SK-N-SH (cell line): ENCODE measurements around the gene SIRPA. TPM values are rescaled to one million over a fixed set of nuclear protein-coding genes. Genes with fewer than 3 reads are reported as not detected.

ENCODE experiments used
- CTCF ChIA-PET: fragments of 300-600, 350-600 bp; formaldehyde crosslinking; extraction: SDS; loops from one replicate; lab custom pipeline; 2021; lab: Yijun Ruan, JAX
- POLR2A ChIA-PET: fragments of 350-600 bp; sonication (Branson Sonifier 250); formaldehyde crosslinking; extraction: SDS; loops from one replicate; lab custom pipeline; 2020; ENCODE audit warnings: antibody characterized with exemption, inconsistent platforms; lab: Yijun Ruan, JAX
- DNase-seq: peaks from one replicate; pipeline ENCODE4 v3.0.0; 2012
- H2AFZ ChIP-seq: fragments of 200-600 bp; sonication (generic); 2 replicates; pipeline ENCODE4 v1.8.1; 2016; ENCODE audit warnings: antibody characterized with exemption, mild to moderate bottlenecking, low read depth
- H3F3A ChIP-seq: fragments of 200-600 bp; sonication (generic); replicated peaks from 2 replicates; pipeline ENCODE3; 2016; ENCODE audit warnings: antibody characterized with exemption, mild to moderate bottlenecking; ENCODE audit not compliant: insufficient read depth
- H3K27ac ChIP-seq, 2 experiments: fragments of 200-500 bp in 1 of 2; fragments of 200-600 bp in 1 of 2; sonication (Bioruptor generic) in 1 of 2; sonication (generic), shearing (Covaris generic) in 1 of 2; 2 replicates each; pipeline versions ENCODE4 v1.5.1 to v1.6.1; 2014 to 2016; ENCODE audit warnings: low read depth in 2 of 2, inconsistent platforms in 1 of 2, low read length in 1 of 2, mild to moderate bottlenecking in 1 of 2, mixed read lengths in 1 of 2
- H3K27me3 ChIP-seq: fragments of 200-600 bp; sonication (generic), shearing (Covaris generic); 2 replicates; pipeline ENCODE4 v1.6.1; 2016; ENCODE audit warnings: mixed run types; ENCODE audit not compliant: insufficient read depth
- H3K36me3 ChIP-seq, 2 experiments: fragments of 200-500 bp in 1 of 2; fragments of 200-600 bp in 1 of 2; sonication (Bioruptor generic) in 1 of 2; sonication (generic) in 1 of 2; replicated peaks in 1 of 2; 2 replicates each; pipeline versions ENCODE3 to v1.5.1; 2014 to 2016; ENCODE audit warnings: low read length in 1 of 2, mild to moderate bottlenecking in 1 of 2; ENCODE audit not compliant: insufficient read depth in 2 of 2, control insufficient read depth in 1 of 2
- H3K4me1 ChIP-seq, 2 experiments: fragments of 200-500 bp in 1 of 2; fragments of 200-600 bp in 1 of 2; sonication (Bioruptor generic) in 1 of 2; sonication (generic), shearing (Covaris generic) in 1 of 2; 2 replicates each; pipeline versions ENCODE4 v1.5.1 to v1.6.1; 2014 to 2016; ENCODE audit warnings: low read depth in 1 of 2, low read length in 1 of 2, mixed run types in 1 of 2; ENCODE audit not compliant: insufficient read depth in 2 of 2, control insufficient read depth in 1 of 2
- H3K4me2 ChIP-seq: fragments of 200-600 bp; sonication (generic), shearing (Covaris generic); 2 replicates; pipeline ENCODE4 v1.6.1; 2017; ENCODE audit warnings: mixed run types
- H3K4me3 ChIP-seq, 2 experiments: fragments of 200-500 bp in 1 of 2; fragments of 200-600 bp in 1 of 2; sonication (Bioruptor generic) in 1 of 2; sonication (generic), shearing (Covaris generic) in 1 of 2; 2 replicates each; pipeline versions ENCODE4 v1.5.1 to v1.8.1; 2014 to 2016; ENCODE audit warnings: low read depth in 2 of 2, inconsistent platforms in 1 of 2, low read length in 1 of 2, mild to moderate bottlenecking in 1 of 2, mixed read lengths in 1 of 2, moderate library complexity in 1 of 2
- H3K79me2 ChIP-seq: fragments of 200-600 bp; sonication (generic); 2 replicates; pipeline ENCODE4 v1.8.1; 2017; ENCODE audit warnings: mild to moderate bottlenecking; ENCODE audit not compliant: insufficient read depth
- H3K9ac ChIP-seq: fragments of 200-600 bp; sonication (generic); 2 replicates; pipeline ENCODE4 v1.6.1; 2017; ENCODE audit warnings: mixed run types
- H3K9me2 ChIP-seq: fragments of 200-600 bp; sonication (generic); 2 replicates; pipeline ENCODE4 v1.6.1; 2017; ENCODE audit warnings: mixed run types
- H3K9me3 ChIP-seq: fragments of 200-600 bp; sonication (generic); 2 replicates; pipeline ENCODE4 v1.6.1; 2017; ENCODE audit warnings: mixed run types, mild to moderate bottlenecking, moderate library complexity
- H4K20me1 ChIP-seq: fragments of 200-600 bp; sonication (generic); 2 replicates; pipeline ENCODE4 v1.6.1; 2017; ENCODE audit warnings: mild to moderate bottlenecking, mixed run types; ENCODE audit not compliant: insufficient read depth
- CHD2 ChIP-seq: fragments of 150-350 bp; IDR thresholded peaks from 2 replicates; pipeline ENCODE4 v1.6.1; 2018; ENCODE audit warnings: low read length; ENCODE audit not compliant: partially characterized antibody
- ELF1 ChIP-seq: IDR thresholded peaks from 2 replicates; pipeline ENCODE4 v1.4.0; 2012
- EP300 ChIP-seq, 2 experiments: IDR thresholded peaks; 2 replicates each; pipeline versions ENCODE4 v1.4.0 to v1.6.1; 2012; ENCODE audit warnings: borderline replicate concordance in 1 of 2, low read depth in 1 of 2, low read length in 1 of 2
- EZH2phosphoT487 ChIP-seq: fragments of 200-600 bp; sonication (generic); IDR thresholded peaks from 2 replicates; pipeline ENCODE4 v1.6.1; 2017; ENCODE audit warnings: low read depth, mixed run types, mild to moderate bottlenecking, antibody characterized with exemption, moderate library complexity, borderline replicate concordance
- FOXM1 ChIP-seq: IDR thresholded peaks from 2 replicates; pipeline ENCODE4 v1.4.0; 2012; ENCODE audit warnings: low read depth, mild to moderate bottlenecking
- MEF2A ChIP-seq: IDR thresholded peaks from 2 replicates; pipeline ENCODE4 v1.4.0; 2012; ENCODE audit warnings: low read depth, borderline replicate concordance
- POLR2AphosphoS5 ChIP-seq: IDR thresholded peaks from 2 replicates; pipeline ENCODE4 v1.6.1; 2012; ENCODE audit warnings: low read depth, low read length
- RCOR1 ChIP-seq: fragments of 150-350 bp; IDR thresholded peaks from 2 replicates; pipeline ENCODE4 v1.6.1; 2017; ENCODE audit warnings: antibody characterized with exemption, low read length
- SIN3A ChIP-seq: IDR thresholded peaks from 2 replicates; pipeline ENCODE4 v1.6.1; 2012; ENCODE audit warnings: low read depth, mild to moderate bottlenecking, low read length, moderate library complexity, borderline replicate concordance
- SMC3 ChIP-seq: IDR thresholded peaks from 2 replicates; pipeline ENCODE4 v1.6.1; 2012; ENCODE audit warnings: low read depth, low read length, improper control_type of control experiment
- YY1 ChIP-seq: IDR thresholded peaks from 2 replicates; pipeline ENCODE4 v1.4.0; 2012; ENCODE audit warnings: low read depth, mild to moderate bottlenecking
- WGBS: methylation state at CpG from one replicate; pipeline ENCODE4 v1.1.6; 2017; ENCODE audit warnings: low lambda C conversion rate; 5-methylcytosine and 5-hydroxymethylcytosine counted together
- polyA plus RNA-seq, 3 experiments: library from polyadenylated mRNA; depleted of rRNA; stranded (reverse); fragments of >200 nt; gene quantifications; 2 replicates each; pipeline ENCODE4 v1.2.3, GENCODE V29; 2012
- TF ChIP-seq, protein P1 (sequence below): IDR thresholded peaks from 2 replicates; pipeline ENCODE4; 2012
- TF ChIP-seq, protein P2 (sequence below): fragments of 150-350 bp; IDR thresholded peaks from 2 replicates; pipeline ENCODE4 v1.6.1; 2017; ENCODE audit warnings: antibody characterized with exemption, low read length, low read depth, borderline replicate concordance
- TF ChIP-seq, protein P3 (sequence below): fragments of 150-350 bp; IDR thresholded peaks from 2 replicates; pipeline ENCODE4 v1.6.1; 2016; ENCODE audit warnings: mild to moderate bottlenecking, low read depth, low read length
- TF ChIP-seq, protein P4 (sequence below): fragments of 200-600 bp; sonication (generic); IDR thresholded peaks from 2 replicates; pipeline ENCODE4 v1.6.1; 2017; ENCODE audit warnings: antibody characterized with exemption, mild to moderate bottlenecking, moderate library complexity
- TF ChIP-seq, protein P5 (sequence below): IDR thresholded peaks from 2 replicates; pipeline ENCODE4 v1.4.0; 2012; ENCODE audit warnings: low read depth, borderline replicate concordance
- TF ChIP-seq, protein P6 (sequence below): IDR thresholded peaks from 2 replicates; pipeline ENCODE4 v1.6.1; 2012; ENCODE audit warnings: mild to moderate bottlenecking, low read depth, low read length, moderate library complexity
- TF ChIP-seq, protein P7 (sequence below): IDR thresholded peaks from 2 replicates; pipeline ENCODE4 v1.4.0; 2012; ENCODE audit warnings: low read depth, borderline replicate concordance

Gene SIRPA
- polyA plus RNA-seq, 1 of the 3 experiments (the other 2 are of a cell fraction): 9.1 TPM

DNA sequence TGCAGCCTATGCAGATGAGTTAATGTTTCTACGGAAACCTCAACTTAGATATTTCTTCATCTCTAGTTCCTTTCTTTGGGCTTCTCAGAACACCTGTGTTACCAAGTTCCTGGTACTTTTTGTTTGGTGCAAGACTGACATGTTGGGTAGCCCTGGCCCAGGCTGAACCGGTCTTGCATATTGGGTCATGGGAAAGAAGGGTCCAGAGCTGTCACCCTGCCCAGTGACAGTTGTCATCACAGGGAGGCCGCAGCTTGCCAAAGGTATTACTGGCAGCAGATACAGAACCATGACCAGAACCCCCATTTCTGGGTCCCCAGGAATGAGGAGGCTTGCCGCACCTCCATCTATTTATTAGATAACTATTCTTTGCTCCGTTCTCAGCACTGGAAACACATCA is 58.4 kb downstream of the SIRPA start:
- H3K4me3 ChIP-seq: no peak overlapping the region
- peaks cover 9 to 13% of the 10 kb centered on the region in 2 experiments; a peak in 2 of 4 replicates for H3K4me1 ChIP-seq
- no peak overlapping the region for H3K27ac ChIP-seq
- H2AFZ ChIP-seq: no peak overlapping the region
- TF ChIP-seq, protein P1, sequence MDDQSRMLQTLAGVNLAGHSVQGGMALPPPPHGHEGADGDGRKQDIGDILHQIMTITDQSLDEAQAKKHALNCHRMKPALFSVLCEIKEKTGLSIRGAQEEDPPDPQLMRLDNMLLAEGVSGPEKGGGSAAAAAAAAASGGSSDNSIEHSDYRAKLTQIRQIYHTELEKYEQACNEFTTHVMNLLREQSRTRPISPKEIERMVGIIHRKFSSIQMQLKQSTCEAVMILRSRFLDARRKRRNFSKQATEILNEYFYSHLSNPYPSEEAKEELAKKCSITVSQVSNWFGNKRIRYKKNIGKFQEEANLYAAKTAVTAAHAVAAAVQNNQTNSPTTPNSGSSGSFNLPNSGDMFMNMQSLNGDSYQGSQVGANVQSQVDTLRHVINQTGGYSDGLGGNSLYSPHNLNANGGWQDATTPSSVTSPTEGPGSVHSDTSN: no peak
- TF ChIP-seq, protein P2, sequence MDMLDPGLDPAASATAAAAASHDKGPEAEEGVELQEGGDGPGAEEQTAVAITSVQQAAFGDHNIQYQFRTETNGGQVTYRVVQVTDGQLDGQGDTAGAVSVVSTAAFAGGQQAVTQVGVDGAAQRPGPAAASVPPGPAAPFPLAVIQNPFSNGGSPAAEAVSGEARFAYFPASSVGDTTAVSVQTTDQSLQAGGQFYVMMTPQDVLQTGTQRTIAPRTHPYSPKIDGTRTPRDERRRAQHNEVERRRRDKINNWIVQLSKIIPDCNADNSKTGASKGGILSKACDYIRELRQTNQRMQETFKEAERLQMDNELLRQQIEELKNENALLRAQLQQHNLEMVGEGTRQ: no peak
- TF ChIP-seq SMC3 (no peak), SIN3A (no peak), RCOR1 (no peak), POLR2AphosphoS5 (no peak), EZH2phosphoT487 (no peak), FOXM1 (no peak), MEF2A (no peak), YY1 (no peak), EP300 (IDR thresholded peaks at IDR 0.05; ENCODE audit: borderline replicate concordance in 1 of 2, low read depth in 1 of 2, low read length in 1 of 2) (no peak), CHD2 (no peak), ELF1 (no peak)
- TF ChIP-seq, protein P3, sequence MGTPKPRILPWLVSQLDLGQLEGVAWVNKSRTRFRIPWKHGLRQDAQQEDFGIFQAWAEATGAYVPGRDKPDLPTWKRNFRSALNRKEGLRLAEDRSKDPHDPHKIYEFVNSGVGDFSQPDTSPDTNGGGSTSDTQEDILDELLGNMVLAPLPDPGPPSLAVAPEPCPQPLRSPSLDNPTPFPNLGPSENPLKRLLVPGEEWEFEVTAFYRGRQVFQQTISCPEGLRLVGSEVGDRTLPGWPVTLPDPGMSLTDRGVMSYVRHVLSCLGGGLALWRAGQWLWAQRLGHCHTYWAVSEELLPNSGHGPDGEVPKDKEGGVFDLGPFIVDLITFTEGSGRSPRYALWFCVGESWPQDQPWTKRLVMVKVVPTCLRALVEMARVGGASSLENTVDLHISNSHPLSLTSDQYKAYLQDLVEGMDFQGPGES: no peak
- TF ChIP-seq, protein P4, sequence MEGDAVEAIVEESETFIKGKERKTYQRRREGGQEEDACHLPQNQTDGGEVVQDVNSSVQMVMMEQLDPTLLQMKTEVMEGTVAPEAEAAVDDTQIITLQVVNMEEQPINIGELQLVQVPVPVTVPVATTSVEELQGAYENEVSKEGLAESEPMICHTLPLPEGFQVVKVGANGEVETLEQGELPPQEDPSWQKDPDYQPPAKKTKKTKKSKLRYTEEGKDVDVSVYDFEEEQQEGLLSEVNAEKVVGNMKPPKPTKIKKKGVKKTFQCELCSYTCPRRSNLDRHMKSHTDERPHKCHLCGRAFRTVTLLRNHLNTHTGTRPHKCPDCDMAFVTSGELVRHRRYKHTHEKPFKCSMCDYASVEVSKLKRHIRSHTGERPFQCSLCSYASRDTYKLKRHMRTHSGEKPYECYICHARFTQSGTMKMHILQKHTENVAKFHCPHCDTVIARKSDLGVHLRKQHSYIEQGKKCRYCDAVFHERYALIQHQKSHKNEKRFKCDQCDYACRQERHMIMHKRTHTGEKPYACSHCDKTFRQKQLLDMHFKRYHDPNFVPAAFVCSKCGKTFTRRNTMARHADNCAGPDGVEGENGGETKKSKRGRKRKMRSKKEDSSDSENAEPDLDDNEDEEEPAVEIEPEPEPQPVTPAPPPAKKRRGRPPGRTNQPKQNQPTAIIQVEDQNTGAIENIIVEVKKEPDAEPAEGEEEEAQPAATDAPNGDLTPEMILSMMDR: no peak
- TF ChIP-seq, protein P5, sequence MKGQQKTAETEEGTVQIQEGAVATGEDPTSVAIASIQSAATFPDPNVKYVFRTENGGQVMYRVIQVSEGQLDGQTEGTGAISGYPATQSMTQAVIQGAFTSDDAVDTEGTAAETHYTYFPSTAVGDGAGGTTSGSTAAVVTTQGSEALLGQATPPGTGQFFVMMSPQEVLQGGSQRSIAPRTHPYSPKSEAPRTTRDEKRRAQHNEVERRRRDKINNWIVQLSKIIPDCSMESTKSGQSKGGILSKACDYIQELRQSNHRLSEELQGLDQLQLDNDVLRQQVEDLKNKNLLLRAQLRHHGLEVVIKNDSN: no peak
- TF ChIP-seq, protein P6, sequence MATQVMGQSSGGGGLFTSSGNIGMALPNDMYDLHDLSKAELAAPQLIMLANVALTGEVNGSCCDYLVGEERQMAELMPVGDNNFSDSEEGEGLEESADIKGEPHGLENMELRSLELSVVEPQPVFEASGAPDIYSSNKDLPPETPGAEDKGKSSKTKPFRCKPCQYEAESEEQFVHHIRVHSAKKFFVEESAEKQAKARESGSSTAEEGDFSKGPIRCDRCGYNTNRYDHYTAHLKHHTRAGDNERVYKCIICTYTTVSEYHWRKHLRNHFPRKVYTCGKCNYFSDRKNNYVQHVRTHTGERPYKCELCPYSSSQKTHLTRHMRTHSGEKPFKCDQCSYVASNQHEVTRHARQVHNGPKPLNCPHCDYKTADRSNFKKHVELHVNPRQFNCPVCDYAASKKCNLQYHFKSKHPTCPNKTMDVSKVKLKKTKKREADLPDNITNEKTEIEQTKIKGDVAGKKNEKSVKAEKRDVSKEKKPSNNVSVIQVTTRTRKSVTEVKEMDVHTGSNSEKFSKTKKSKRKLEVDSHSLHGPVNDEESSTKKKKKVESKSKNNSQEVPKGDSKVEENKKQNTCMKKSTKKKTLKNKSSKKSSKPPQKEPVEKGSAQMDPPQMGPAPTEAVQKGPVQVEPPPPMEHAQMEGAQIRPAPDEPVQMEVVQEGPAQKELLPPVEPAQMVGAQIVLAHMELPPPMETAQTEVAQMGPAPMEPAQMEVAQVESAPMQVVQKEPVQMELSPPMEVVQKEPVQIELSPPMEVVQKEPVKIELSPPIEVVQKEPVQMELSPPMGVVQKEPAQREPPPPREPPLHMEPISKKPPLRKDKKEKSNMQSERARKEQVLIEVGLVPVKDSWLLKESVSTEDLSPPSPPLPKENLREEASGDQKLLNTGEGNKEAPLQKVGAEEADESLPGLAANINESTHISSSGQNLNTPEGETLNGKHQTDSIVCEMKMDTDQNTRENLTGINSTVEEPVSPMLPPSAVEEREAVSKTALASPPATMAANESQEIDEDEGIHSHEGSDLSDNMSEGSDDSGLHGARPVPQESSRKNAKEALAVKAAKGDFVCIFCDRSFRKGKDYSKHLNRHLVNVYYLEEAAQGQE: no peak
- TF ChIP-seq, protein P7, sequence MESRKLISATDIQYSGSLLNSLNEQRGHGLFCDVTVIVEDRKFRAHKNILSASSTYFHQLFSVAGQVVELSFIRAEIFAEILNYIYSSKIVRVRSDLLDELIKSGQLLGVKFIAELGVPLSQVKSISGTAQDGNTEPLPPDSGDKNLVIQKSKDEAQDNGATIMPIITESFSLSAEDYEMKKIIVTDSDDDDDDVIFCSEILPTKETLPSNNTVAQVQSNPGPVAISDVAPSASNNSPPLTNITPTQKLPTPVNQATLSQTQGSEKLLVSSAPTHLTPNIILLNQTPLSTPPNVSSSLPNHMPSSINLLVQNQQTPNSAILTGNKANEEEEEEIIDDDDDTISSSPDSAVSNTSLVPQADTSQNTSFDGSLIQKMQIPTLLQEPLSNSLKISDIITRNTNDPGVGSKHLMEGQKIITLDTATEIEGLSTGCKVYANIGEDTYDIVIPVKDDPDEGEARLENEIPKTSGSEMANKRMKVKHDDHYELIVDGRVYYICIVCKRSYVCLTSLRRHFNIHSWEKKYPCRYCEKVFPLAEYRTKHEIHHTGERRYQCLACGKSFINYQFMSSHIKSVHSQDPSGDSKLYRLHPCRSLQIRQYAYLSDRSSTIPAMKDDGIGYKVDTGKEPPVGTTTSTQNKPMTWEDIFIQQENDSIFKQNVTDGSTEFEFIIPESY: no peak
- TF ChIP-seq, all 33 proteins: peak for 0
- Histone ChIP-seq H3K36me3 (no peaks in the 10 kb centered on the region), H3K27me3 (no peaks in the 10 kb centered on the region), H3K9me2 (no peaks in the 10 kb centered on the region), H3K9me3 (no peaks in the 10 kb centered on the region), H3F3A (no peaks in the 10 kb centered on the region), H3K9ac (no peak overlapping the region), H4K20me1 (no peaks in the 10 kb centered on the region), H3K79me2 (no peaks in the 10 kb centered on the region), H3K4me2 (no peak overlapping the region)
- WGBS: 71% methylated on average over 3 of the region's 5 CpGs
- ChIA-PET CTCF (interaction anchor here (0.8 to 3.4 kb wide), 3 partner anchors 12 to 219 kb away, joined by 3 to 21 read pairs (median 3); no protein-coding TSS in a partner anchor), POLR2A (interaction anchor here (0.7 kb wide), 1 partner anchor 18 kb away, joined by 3 read pairs; no protein-coding TSS in a partner anchor)
- no peak for DNase-seq
